Fibroblast of skin of scalp (primary cell): ENCODE measurements around the gene MXRA5. TPM values are rescaled to one million over a fixed set of nuclear protein-coding genes. Genes with fewer than 3 reads are reported as not detected.
A peak's percentile ranks its signal among the peaks of the same experiment; 100 is the strongest.
"Not testable (repeated sequence)": the region's sequence is repeated elsewhere in the genome, so short reads cannot be mapped to it uniquely, and the experiment has no call there.

ENCODE experiments used
- DNase-seq: peaks from one replicate; pipeline ENCODE4 v3.0.0-alpha.2; 2013
- polyA plus RNA-seq, 2 experiments: library from polyadenylated mRNA; unstranded; fragments of 120-200 nt; gene quantifications; one replicate each; pipeline ENCODE4 v1.2.1, GENCODE V29; 2013; ENCODE audit not compliant: insufficient read length in 2 of 2

MXRA5 gene
- polyA plus RNA-seq (2013, experiment 1 of 2; ENCODE audit: insufficient read length): 36.1 TPM
- 37.8 TPM for polyA plus RNA-seq (2013, experiment 2 of 2; ENCODE audit: insufficient read length)

GRCh38 chrX:3346501-3347259 is at the start of gene MXRA5:
Gene MXRA5, minus strand, starts transcription at chrX:3346652. Its CDS starts 2,819 bp downstream, at chrX:3343833.
- peak; percentile 41 for DNase-seq

GRCh38 chrX:3393581-3394111 is 47.2 kb upstream of the MXRA5 start:
- DNase-seq: peak; percentile 70

GRCh38 chrX:3393178-3393577 is 46.7 kb upstream of the MXRA5 start:
- DNase-seq: no peak

GRCh38 chrX:3388457-3388856 is 42.0 kb upstream of the MXRA5 start:
- DNase-seq: no peak

- peak; percentile 23 for DNase-seq
These were observed 37.9 kb upstream of the MXRA5 start for GRCh38 chrX:3384327-3384726.

- no peak for DNase-seq
These were observed 34.2 kb upstream of the MXRA5 start for GRCh38 chrX:3380603-3381002.

GRCh38 chrX:3379111-3379510 is 32.7 kb upstream of the MXRA5 start:
- DNase-seq: no peak

- no peak for DNase-seq
These were observed 31.7 kb upstream of the MXRA5 start for GRCh38 chrX:3378156-3378555.

GRCh38 chrX:3377560-3377959 is 31.1 kb upstream of the MXRA5 start:
- DNase-seq: no peak

GRCh38 chrX:3375878-3376508 is 29.5 kb upstream of the MXRA5 start:
- DNase-seq: not testable (repeated sequence)

GRCh38 chrX:3374108-3374800 is 27.8 kb upstream of the MXRA5 start:
- DNase-seq: no peak

GRCh38 chrX:3371163-3371562 is 24.7 kb upstream of the MXRA5 start:
- DNase-seq: no peak

- DNase-seq: no peak
These were observed 24.2 kb upstream of the MXRA5 start for GRCh38 chrX:3370656-3371055.

GRCh38 chrX:3362956-3363355 is 16.5 kb upstream of the MXRA5 start:
- DNase-seq: no peak

GRCh38 chrX:3360881-3361280 is 14.4 kb upstream of the MXRA5 start:
- no peak for DNase-seq

GRCh38 chrX:3352741-3353140 is 6.3 kb upstream of the MXRA5 start:
- DNase-seq: not testable (repeated sequence)

- no peak for DNase-seq
These were observed 4.8 kb upstream of the MXRA5 start for GRCh38 chrX:3351276-3351675.

GRCh38 chrX:3348191-3348590 is 1.7 kb upstream of the MXRA5 start:
- DNase-seq: no peak

- DNase-seq: peak; percentile 56
These were observed 916 bp downstream of the MXRA5 start for GRCh38 chrX:3345281-3346191.

- not testable (repeated sequence) for DNase-seq
These were observed 2.9 kb downstream of the MXRA5 start for GRCh38 chrX:3343569-3343968.

GRCh38 chrX:3340016-3340415 is 6.4 kb downstream of the MXRA5 start:
- no peak for DNase-seq

GRCh38 chrX:3326681-3327080 is 19.8 kb downstream of the MXRA5 start:
- peak; percentile 86 for DNase-seq
